SU-DHL-6 (cell line): ENCODE results near the gene AGXT.

Experiments
- H2AFZ ChIP-seq: fragments of 200-600 bp; sonication (generic); 2 replicates; pipeline ENCODE4 v1.6.1; 2014; ENCODE audit warnings: low read depth, mild to moderate bottlenecking, moderate library complexity, mixed read lengths, antibody characterized with exemption, low read length; ENCODE audit not compliant: severe bottlenecking
- H3F3A ChIP-seq: fragments of 200-600 bp; shearing (Covaris generic); 2 replicates; pipeline ENCODE4 v1.6.0; 2016; ENCODE audit warnings: antibody characterized with exemption, mild to moderate bottlenecking; ENCODE audit not compliant: insufficient read depth
- H3K27ac ChIP-seq: fragments of 200-600 bp; sonication (generic); 2 replicates; pipeline ENCODE4 v1.5.1; 2016; ENCODE audit warnings: low read depth, mild to moderate bottlenecking, low read length, moderate library complexity, mixed read lengths
- H3K27me3 ChIP-seq: fragments of 200-600 bp; sonication (generic), shearing (Covaris generic); 2 replicates; pipeline ENCODE4 v1.6.0; 2014; ENCODE audit warnings: mild to moderate bottlenecking, low read length
- H3K36me3 ChIP-seq: fragments of 200-600 bp; sonication (generic); 2 replicates; pipeline ENCODE4 v1.6.1; 2014; ENCODE audit warnings: mild to moderate bottlenecking, low read length, mixed read lengths
- H3K4me2 ChIP-seq: fragments of 300-600, 200-600 bp; shearing (Covaris generic), sonication (generic); 2 replicates; pipeline ENCODE4 v1.6.0; 2014; ENCODE audit warnings: low read length, low read depth, mild to moderate bottlenecking; ENCODE audit not compliant: poor library complexity, severe bottlenecking
- H3K4me3 ChIP-seq: fragments of 200-600 bp; sonication (generic); 2 replicates; pipeline ENCODE4 v1.5.1; 2014; ENCODE audit warnings: antibody characterized with exemption, low read length, mild to moderate bottlenecking, mixed read lengths; ENCODE audit not compliant: insufficient read depth, poor library complexity, severe bottlenecking
- H3K79me2 ChIP-seq: fragments of 200-600 bp; sonication (generic); 2 replicates; pipeline ENCODE4 v1.6.1; 2014; ENCODE audit warnings: mild to moderate bottlenecking, low read length, moderate library complexity; ENCODE audit not compliant: insufficient read depth
- H3K9ac ChIP-seq: fragments of 200-600 bp; sonication (generic); 2 replicates; pipeline ENCODE4 v1.7.0; 2014; ENCODE audit warnings: mild to moderate bottlenecking, low read length
- H3K9me2 ChIP-seq: fragments of 200-600 bp; sonication (generic); replicated peaks from 2 replicates; pipeline ENCODE4 v1.6.1; 2014; ENCODE audit warnings: low read length; ENCODE audit not compliant: insufficient read depth
- H3K9me3 ChIP-seq: fragments of 200-600 bp; sonication (generic); 2 replicates; pipeline ENCODE4 v1.6.1; 2014; ENCODE audit warnings: low read length, mixed read lengths; ENCODE audit not compliant: insufficient read depth
- H4K20me1 ChIP-seq: fragments of 200-600 bp; sonication (generic); 2 replicates; pipeline ENCODE4 v1.6.1; 2014; ENCODE audit warnings: low read depth, mild to moderate bottlenecking, antibody characterized with exemption, low read length, moderate library complexity, mixed read lengths
- CTCF ChIP-seq: fragments of 200-600 bp; sonication (generic); IDR thresholded peaks from one replicate; pipeline ENCODE4 v1.5.1; 2017; ENCODE audit warnings: antibody characterized with exemption, mild to moderate bottlenecking, low read length, moderate library complexity; ENCODE audit not compliant: insufficient read depth, poor library complexity, severe bottlenecking
- EZH2phosphoT487 ChIP-seq: fragments of 200-600 bp; sonication (generic), shearing (Covaris generic); conservative IDR thresholded peaks from 2 replicates; pipeline ENCODE4 v1.6.1; 2018; ENCODE audit warnings: mild to moderate bottlenecking, antibody characterized with exemption, low read length, moderate library complexity, mixed read lengths

The AGXT gene

GRCh38 chr2:240898108-240898730 is 29.6 kb downstream of the AGXT start:
- Histone ChIP-seq H3F3A (no peaks in the 10 kb centered on the region), H3K27me3 (no peaks in the 10 kb centered on the region), H3K27ac (no peak overlapping the region), H3K9ac (no peak overlapping the region), H3K9me2 (no peaks in the 10 kb centered on the region), H4K20me1 (no peaks in the 10 kb centered on the region), H2AFZ (no peak overlapping the region), H3K9me3 (no peaks in the 10 kb centered on the region), H3K79me2 (no peaks in the 10 kb centered on the region), H3K4me2 (no peak overlapping the region), H3K36me3 (no peaks in the 10 kb centered on the region), H3K4me3 (no peak overlapping the region)
- TF ChIP-seq EZH2phosphoT487 (no peak), CTCF (no peak)

- TF ChIP-seq EZH2phosphoT487: no peak
- TF ChIP-seq CTCF: no peak
- H3K27me3 ChIP-seq: no peaks in the 10 kb centered on the region
- H3K27ac ChIP-seq: no peak overlapping the region
- no peaks in the 10 kb centered on the region for H3K9me3 ChIP-seq
- no peaks in the 10 kb centered on the region for H3F3A ChIP-seq
- H4K20me1 ChIP-seq: no peaks in the 10 kb centered on the region
- no peaks in the 10 kb centered on the region for H3K9me2 ChIP-seq
- no peaks in the 10 kb centered on the region for H3K36me3 ChIP-seq
- no peak overlapping the region for H3K4me2 ChIP-seq
- H3K4me3 ChIP-seq: no peak overlapping the region
- H3K9ac ChIP-seq: no peak overlapping the region
- H3K79me2 ChIP-seq: no peaks in the 10 kb centered on the region
- H2AFZ ChIP-seq: no peak overlapping the region
Measured at GRCh38 chr2:240898731-240899467, 30.3 kb downstream of the AGXT start.

- Histone ChIP-seq H3F3A (no peaks in the 10 kb centered on the region), H3K9ac (no peak overlapping the region), H3K36me3 (no peaks in the 10 kb centered on the region), H3K9me3 (no peaks in the 10 kb centered on the region), H3K27me3 (no peaks in the 10 kb centered on the region), H3K79me2 (no peaks in the 10 kb centered on the region), H3K4me3 (no peak overlapping the region), H2AFZ (no peak overlapping the region), H3K27ac (no peak overlapping the region), H4K20me1 (no peaks in the 10 kb centered on the region), H3K4me2 (no peak overlapping the region), H3K9me2 (no peaks in the 10 kb centered on the region)
- no peak for TF ChIP-seq CTCF
- no peak for TF ChIP-seq EZH2phosphoT487
Measured at GRCh38 chr2:240899468-240899865, 30.8 kb downstream of the AGXT start.
